Keratinocyte (primary cell): ENCODE results near the gene MFAP4.

ENCODE experiments used
- CTCF ChIP-seq, 3 experiments: IDR thresholded peaks in 1 of 3; conservative IDR thresholded peaks in 1 of 3; optimal IDR thresholded peaks in 1 of 3; 2 replicates in 2 of 3; 3 replicates in 1 of 3; pipeline versions ENCODE3 to v1.5.1; 2011; ENCODE audit warnings: low read length in 3 of 3, mild to moderate bottlenecking in 3 of 3, moderate library complexity in 2 of 3, control low read depth in 1 of 3, inconsistent platforms in 1 of 3; ENCODE audit not compliant: insufficient read depth in 2 of 3; ENCODE audit errors: extremely low read depth in 1 of 3
- EZH2 ChIP-seq: IDR thresholded peaks from one replicate; pipeline ENCODE4 v1.6.1; 2012; ENCODE audit warnings: inconsistent platforms, mild to moderate bottlenecking, low read length, moderate library complexity

- no peak for TF ChIP-seq CTCF (optimal IDR thresholded peaks at IDR 0.05 in 1 of 3, IDR thresholded peaks at IDR 0.05 in 1 of 3, conservative IDR thresholded peaks at IDR 0.05 in 1 of 3; ENCODE audit: extremely low read depth in 1 of 3, insufficient read depth in 2 of 3, low read length in 3 of 3)
- no peak for TF ChIP-seq EZH2
Measured at GRCh38 chr17:19374136-19374535, 12.9 kb downstream of the MFAP4 start.
